Measurements from ENCODE around the gene BIRC7. TPM values are rescaled to one million over a fixed set of nuclear protein-coding genes. Genes with fewer than 3 reads are reported as not detected.

BIRC7 gene
- total RNA-seq, 2 donors from 2014 or later, result 0.74 TPM; not detected in 1

DNA sequence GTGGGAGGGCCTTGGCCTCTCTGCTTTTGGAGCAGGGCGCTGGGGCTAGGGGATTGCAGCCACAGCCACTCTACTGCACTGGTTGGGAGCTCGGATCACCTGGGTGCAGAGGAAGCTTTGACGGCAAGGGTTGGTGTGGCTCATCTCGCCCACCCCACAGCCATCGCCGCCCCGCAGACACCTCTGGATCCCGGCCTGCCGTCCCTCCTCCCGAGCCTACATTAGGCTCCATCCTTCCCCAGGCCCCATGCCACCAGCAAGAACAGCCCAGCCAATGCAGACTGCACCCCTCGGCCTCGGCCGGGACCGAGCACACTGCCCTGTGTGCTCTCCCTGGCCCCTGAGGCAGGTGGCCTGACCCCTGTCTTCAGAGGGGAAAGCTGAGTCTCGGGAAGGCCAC, 24.8 kb downstream of the BIRC7 start:
- DNase-seq, result no peak
- peaks cover 5% of the 10 kb centered on the region for H3K4me1 Mint-ChIP-seq (ENCODE audit: low read depth)
- no peak overlapping the region for H3K4me3 Mint-ChIP-seq
- H3K9me3 Mint-ChIP-seq, result no peaks in the 10 kb centered on the region
- peaks cover 43% of the 10 kb centered on the region for H3K27me3 Mint-ChIP-seq (ENCODE audit: low read depth)
- no peak overlapping the region for H3K27ac Mint-ChIP-seq
- ATAC-seq (replicated peaks in 1 of 2), result no peak
- H3K36me3 Mint-ChIP-seq (ENCODE audit: insufficient read depth in 2 of 2), result no peaks in the 10 kb centered on the region

DNA sequence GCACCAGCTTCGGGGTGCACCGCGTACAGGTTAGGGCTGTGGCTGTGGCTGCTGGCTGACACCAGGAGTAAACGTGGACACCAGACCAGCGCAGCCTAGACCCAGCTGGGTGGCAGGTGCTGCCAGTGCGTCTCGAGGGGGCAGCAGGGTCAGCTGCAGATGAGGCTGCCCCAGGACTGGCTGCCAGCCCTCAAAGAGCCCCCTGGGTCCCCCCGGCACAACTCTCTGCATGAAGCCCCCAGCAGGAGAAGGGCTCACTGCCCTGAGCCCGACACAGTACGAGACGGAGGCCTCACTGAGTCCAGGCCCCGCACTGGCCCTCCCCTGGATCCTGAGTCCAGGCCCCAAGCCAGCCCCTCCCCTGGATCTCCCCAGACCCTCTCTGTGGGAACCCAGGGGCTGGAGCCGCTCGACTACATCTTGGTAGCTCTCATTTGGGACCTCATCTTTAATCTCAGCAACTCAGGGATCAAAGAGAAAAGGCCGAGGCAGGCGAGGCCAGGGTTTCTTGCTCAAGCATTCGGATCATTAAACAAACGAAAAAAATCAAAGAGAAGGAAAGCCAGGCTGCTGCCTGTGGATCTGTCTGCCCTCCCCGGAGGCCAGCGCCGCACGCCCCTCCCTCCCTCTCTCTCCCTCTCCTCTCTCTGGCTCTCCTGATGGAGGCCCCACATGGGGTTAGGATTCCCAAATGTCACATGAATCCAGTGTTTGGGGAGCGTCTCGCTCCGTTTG, 25.5 kb downstream of the BIRC7 start:
- DNase-seq, result no peak
- H3K4me3 Mint-ChIP-seq, result no peak overlapping the region
- H3K36me3 Mint-ChIP-seq (ENCODE audit: insufficient read depth in 2 of 2), result no peaks in the 10 kb centered on the region
- peaks cover 5% of the 10 kb centered on the region for H3K4me1 Mint-ChIP-seq (ENCODE audit: low read depth)
- ATAC-seq (replicated peaks in 1 of 2), result no peak
- H3K27me3 Mint-ChIP-seq (ENCODE audit: low read depth), result peaks cover 36% of the 10 kb centered on the region
- no peak overlapping the region for H3K27ac Mint-ChIP-seq
- H3K9me3 Mint-ChIP-seq, result no peaks in the 10 kb centered on the region

GRCh38 chr20:63261795-63262528, 26.3 kb downstream of the BIRC7 start:
- no peak for DNase-seq
- Mint-ChIP-seq H3K4me1 (ENCODE audit: low read depth) (peaks cover 5% of the 10 kb centered on the region), H3K27me3 (ENCODE audit: low read depth) (peaks cover 29% of the 10 kb centered on the region), H3K4me3 (peak overlapping the region in 1 of 2 donors; percentile 50), H3K27ac (no peak overlapping the region), H3K36me3 (ENCODE audit: insufficient read depth in 2 of 2) (no peaks in the 10 kb centered on the region), H3K9me3 (no peaks in the 10 kb centered on the region)
- no peak for ATAC-seq (replicated peaks in 1 of 2)

DNA sequence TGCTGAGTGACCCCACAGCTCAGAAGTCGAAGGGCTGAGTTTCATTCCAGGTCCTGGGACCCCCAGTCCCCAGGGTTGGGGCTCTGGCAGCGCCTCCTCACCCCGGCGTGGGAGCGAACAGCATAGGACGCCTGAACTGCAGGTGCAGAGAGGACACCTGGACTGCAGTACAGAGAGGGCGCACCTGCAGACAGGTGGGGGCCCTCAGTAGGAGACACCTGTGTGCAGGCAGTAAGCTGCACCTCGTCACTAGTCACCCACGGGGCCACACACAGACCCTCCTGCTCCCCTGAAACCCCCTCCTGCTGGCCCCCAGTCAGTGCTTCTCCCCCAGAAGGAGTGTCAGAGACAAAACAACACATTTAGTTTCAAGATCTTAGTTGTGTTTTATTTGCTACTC, 27.1 kb downstream of the BIRC7 start:
- H3K4me1 Mint-ChIP-seq (ENCODE audit: low read depth), result peaks cover 5% of the 10 kb centered on the region

GRCh38 chr20:63264000-63264399, 28.3 kb downstream of the BIRC7 start:
- Mint-ChIP-seq H3K4me1 (ENCODE audit: low read depth) (peaks cover 5% of the 10 kb centered on the region), H3K36me3 (ENCODE audit: insufficient read depth in 2 of 2) (no peaks in the 10 kb centered on the region), H3K4me3 (no peak overlapping the region), H3K9me3 (no peaks in the 10 kb centered on the region), H3K27me3 (ENCODE audit: low read depth) (peaks cover 19% of the 10 kb centered on the region), H3K27ac (no peak overlapping the region)
- no peak for DNase-seq
- no peak for ATAC-seq (replicated peaks in 1 of 2)

More for the DNA sequence above, 27.1 kb downstream of the BIRC7 start:
- H3K36me3 Mint-ChIP-seq (ENCODE audit: insufficient read depth in 2 of 2), result no peaks in the 10 kb centered on the region
- H3K4me3 Mint-ChIP-seq, result no peak overlapping the region
- H3K27ac Mint-ChIP-seq, result no peak overlapping the region
- ATAC-seq (replicated peaks in 1 of 2) (no peak), DNase-seq (no peak)
- no peaks in the 10 kb centered on the region for H3K9me3 Mint-ChIP-seq
- peaks cover 20% of the 10 kb centered on the region for H3K27me3 Mint-ChIP-seq (ENCODE audit: low read depth)

- Mint-ChIP-seq H3K36me3 (ENCODE audit: insufficient read depth in 2 of 2) (no peaks in the 10 kb centered on the region), H3K4me3 (no peak overlapping the region), H3K4me1 (ENCODE audit: low read depth) (peaks cover 5% of the 10 kb centered on the region), H3K27me3 (ENCODE audit: low read depth) (peaks cover 19% of the 10 kb centered on the region), H3K27ac (no peak overlapping the region), H3K9me3 (no peaks in the 10 kb centered on the region)
- no peak for DNase-seq
- ATAC-seq (replicated peaks in 1 of 2), result peak; percentile 32 to 40
Observed at GRCh38 chr20:63264519-63264918, 28.8 kb downstream of the BIRC7 start.

- DNase-seq (no peak), ATAC-seq (replicated peaks in 1 of 2) (no peak)
- Mint-ChIP-seq H3K36me3 (ENCODE audit: insufficient read depth in 2 of 2) (no peaks in the 10 kb centered on the region), H3K4me1 (ENCODE audit: low read depth) (peaks cover 5% of the 10 kb centered on the region), H3K27ac (no peak overlapping the region), H3K4me3 (no peak overlapping the region), H3K9me3 (no peaks in the 10 kb centered on the region), H3K27me3 (ENCODE audit: low read depth) (peaks cover 19% of the 10 kb centered on the region)
Observed at GRCh38 chr20:63265891-63266515, 30.3 kb downstream of the BIRC7 start.

DNA sequence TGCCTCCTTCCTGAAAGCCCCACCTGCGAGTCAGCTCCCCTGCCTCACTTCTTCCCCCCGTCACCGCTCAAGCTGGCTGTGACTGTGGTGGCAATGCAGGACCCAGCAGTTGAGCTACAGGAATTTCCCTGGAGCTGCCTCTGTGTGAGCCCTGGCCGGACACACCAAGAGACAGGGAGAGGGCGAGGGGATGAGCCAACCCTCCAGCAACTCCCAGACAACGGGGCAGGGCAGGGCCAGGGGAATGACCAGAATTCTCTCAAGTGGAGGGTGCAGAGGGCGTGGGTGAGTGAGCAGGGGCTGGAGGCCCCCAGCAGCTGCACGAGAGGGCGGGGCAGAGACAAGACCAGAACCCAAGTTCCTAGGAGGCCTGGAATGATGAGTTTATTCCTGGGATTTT, 32.0 kb downstream of the BIRC7 start:
- Mint-ChIP-seq H3K27me3 (ENCODE audit: low read depth) (peaks cover 13% of the 10 kb centered on the region), H3K4me1 (ENCODE audit: low read depth) (peaks cover 13% of the 10 kb centered on the region), H3K36me3 (ENCODE audit: insufficient read depth in 2 of 2) (no peaks in the 10 kb centered on the region)

GRCh38 chr20:63268256-63268655, 32.6 kb downstream of the BIRC7 start:
- Mint-ChIP-seq H3K4me3 (no peak overlapping the region), H3K27me3 (ENCODE audit: low read depth) (peaks cover 7% of the 10 kb centered on the region), H3K4me1 (ENCODE audit: low read depth) (peaks cover 14% of the 10 kb centered on the region), H3K36me3 (ENCODE audit: insufficient read depth in 2 of 2) (no peaks in the 10 kb centered on the region), H3K27ac (no peak overlapping the region), H3K9me3 (no peaks in the 10 kb centered on the region)
- DNase-seq (no peak), ATAC-seq (replicated peaks in 1 of 2) (no peak)

More for the DNA sequence above, 32.0 kb downstream of the BIRC7 start:
- DNase-seq, result no peak
- Mint-ChIP-seq H3K4me3 (no peak overlapping the region), H3K27ac (no peak overlapping the region), H3K9me3 (no peaks in the 10 kb centered on the region)
- ATAC-seq (replicated peaks in 1 of 2), result no peak

GRCh38 chr20:63268671-63269439, 33.1 kb downstream of the BIRC7 start:
- H3K27ac Mint-ChIP-seq, result no peak overlapping the region
- no peak for ATAC-seq (replicated peaks in 1 of 2)
- H3K4me1 Mint-ChIP-seq (ENCODE audit: low read depth), result peaks cover 20% of the 10 kb centered on the region
- no peak for DNase-seq
- no peaks in the 10 kb centered on the region for H3K9me3 Mint-ChIP-seq
- H3K36me3 Mint-ChIP-seq (ENCODE audit: insufficient read depth in 2 of 2), result no peaks in the 10 kb centered on the region
- peaks cover 6% of the 10 kb centered on the region for H3K27me3 Mint-ChIP-seq (ENCODE audit: low read depth)
- H3K4me3 Mint-ChIP-seq, result no peak overlapping the region

DNA sequence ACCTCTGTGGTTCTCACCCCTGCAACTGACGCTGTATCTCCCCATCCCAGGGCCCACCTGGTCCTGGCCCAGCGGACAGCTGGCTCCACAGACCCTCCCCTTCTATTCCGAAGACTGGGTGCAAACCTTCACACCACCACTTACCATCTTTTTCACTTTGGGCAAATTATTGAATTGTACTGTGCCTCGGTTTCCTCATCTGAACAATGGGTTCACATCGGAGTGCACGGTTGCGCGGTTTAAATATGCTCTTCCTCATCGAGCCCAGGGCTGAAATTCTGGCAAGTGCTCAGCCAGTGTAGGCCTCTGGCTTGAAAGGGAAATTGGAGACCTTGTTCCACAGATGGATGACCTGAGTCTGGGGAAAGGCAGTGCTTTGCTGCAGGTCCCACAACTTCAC, 34.0 kb downstream of the BIRC7 start:
- H3K9me3 Mint-ChIP-seq, result no peaks in the 10 kb centered on the region
- H3K36me3 Mint-ChIP-seq (ENCODE audit: insufficient read depth in 2 of 2), result no peaks in the 10 kb centered on the region
- peaks cover 23% of the 10 kb centered on the region for H3K4me1 Mint-ChIP-seq (ENCODE audit: low read depth)
- DNase-seq (no peak), ATAC-seq (replicated peaks in 1 of 2) (no peak)
- no peak overlapping the region for H3K4me3 Mint-ChIP-seq
- peaks cover under 1% of the 10 kb centered on the region for H3K27me3 Mint-ChIP-seq (ENCODE audit: low read depth)
- H3K27ac Mint-ChIP-seq, result no peak overlapping the region

GRCh38 chr20:63270606-63271325, 35.1 kb downstream of the BIRC7 start:
- no peaks in the 10 kb centered on the region for H3K36me3 Mint-ChIP-seq (ENCODE audit: insufficient read depth in 2 of 2)
- no peak overlapping the region for H3K4me3 Mint-ChIP-seq
- no peaks in the 10 kb centered on the region for H3K9me3 Mint-ChIP-seq
- no peaks in the 10 kb centered on the region for H3K27me3 Mint-ChIP-seq (ENCODE audit: low read depth)
- H3K27ac Mint-ChIP-seq, result no peak overlapping the region
- peaks cover 25% of the 10 kb centered on the region for H3K4me1 Mint-ChIP-seq (ENCODE audit: low read depth)
- ATAC-seq (replicated peaks in 1 of 2), result no peak
- DNase-seq, result no peak

Data from activated T-cell treated with anti-CD3 and anti-CD28 coated beads, Interleukin-2, amount 50 U/mL, for 72 hours (primary cell).